ENCODE results near the gene UBE2H. TPM values are rescaled to one million over a fixed set of nuclear protein-coding genes. Genes with fewer than 3 reads are reported as not detected.
"Not testable (repeated sequence)": the region's sequence is repeated elsewhere in the genome, so short reads cannot be mapped to it uniquely, and the experiment has no call there.

UBE2H gene
- total RNA-seq, 1 experiment from 2014 or later: 37.4 TPM

- no peak for DNase-seq (ENCODE audit: low read depth, low spot score)
- in situ Hi-C loops (cut with HindIII; ENCODE audit: low pct_unique_long_range_greater_than_20kb, low sequenced_read_pairs): no loop called here
Observed at GRCh38 chr7:129862682-129863081, 90.1 kb downstream of the UBE2H start.

- in situ Hi-C loops (cut with HindIII; ENCODE audit: low pct_unique_long_range_greater_than_20kb, low sequenced_read_pairs); DNase-seq (ENCODE audit: low read depth, low spot score): not testable (repeated sequence)
Observed at GRCh38 chr7:129860784-129861183, 92.0 kb downstream of the UBE2H start.

- in situ Hi-C loops (cut with HindIII; ENCODE audit: low pct_unique_long_range_greater_than_20kb, low sequenced_read_pairs): no loop called here
Observed at GRCh38 chr7:129859183-129859582, 93.6 kb downstream of the UBE2H start.

GRCh38 chr7:129858490-129858889, 94.3 kb downstream of the UBE2H start:
- DNase-seq (ENCODE audit: low read depth, low spot score): no peak
- in situ Hi-C loops (cut with HindIII; ENCODE audit: low pct_unique_long_range_greater_than_20kb, low sequenced_read_pairs): no loop called here

More at GRCh38 chr7:129859183-129859582, 93.6 kb downstream of the UBE2H start:
- DNase-seq (ENCODE audit: low read depth, low spot score): peak; percentile 22

GRCh38 chr7:129857313-129857712, 95.4 kb downstream of the UBE2H start:
- no peak for DNase-seq (ENCODE audit: low read depth, low spot score)
- in situ Hi-C loops (cut with HindIII; ENCODE audit: low pct_unique_long_range_greater_than_20kb, low sequenced_read_pairs): no loop called here

GRCh38 chr7:129855935-129856717, 96.6 kb downstream of the UBE2H start:
- in situ Hi-C loops (cut with HindIII; ENCODE audit: low pct_unique_long_range_greater_than_20kb, low sequenced_read_pairs): no loop called here

GRCh38 chr7:129855234-129855673, 97.5 kb downstream of the UBE2H start:
- no peak for DNase-seq (ENCODE audit: low read depth, low spot score)
- in situ Hi-C loops (cut with HindIII; ENCODE audit: low pct_unique_long_range_greater_than_20kb, low sequenced_read_pairs): no loop called here

More at GRCh38 chr7:129855935-129856717, 96.6 kb downstream of the UBE2H start:
- DNase-seq (ENCODE audit: low read depth, low spot score): no peak

DNA sequence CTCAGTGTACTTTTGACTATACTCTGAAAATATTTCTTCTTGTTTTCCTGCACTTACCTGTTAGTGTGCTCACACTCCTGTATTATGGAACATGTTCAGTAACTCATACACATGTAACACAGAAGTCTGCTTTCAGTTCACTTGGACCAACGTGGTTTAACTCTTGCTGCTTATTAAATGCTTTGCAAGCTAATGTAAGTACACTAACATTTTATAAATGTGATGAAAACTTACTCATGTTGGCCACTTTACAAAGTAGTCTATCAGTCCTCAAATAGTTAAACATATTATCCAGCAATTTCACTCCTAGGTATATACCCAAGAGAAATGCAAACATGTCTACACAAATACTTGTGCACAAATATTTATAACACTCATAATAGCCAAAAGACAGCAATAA, 98.4 kb downstream of the UBE2H start:
- no peak for DNase-seq (ENCODE audit: low read depth, low spot score)
- in situ Hi-C loops (cut with HindIII; ENCODE audit: low pct_unique_long_range_greater_than_20kb, low sequenced_read_pairs): no loop called here

DNA sequence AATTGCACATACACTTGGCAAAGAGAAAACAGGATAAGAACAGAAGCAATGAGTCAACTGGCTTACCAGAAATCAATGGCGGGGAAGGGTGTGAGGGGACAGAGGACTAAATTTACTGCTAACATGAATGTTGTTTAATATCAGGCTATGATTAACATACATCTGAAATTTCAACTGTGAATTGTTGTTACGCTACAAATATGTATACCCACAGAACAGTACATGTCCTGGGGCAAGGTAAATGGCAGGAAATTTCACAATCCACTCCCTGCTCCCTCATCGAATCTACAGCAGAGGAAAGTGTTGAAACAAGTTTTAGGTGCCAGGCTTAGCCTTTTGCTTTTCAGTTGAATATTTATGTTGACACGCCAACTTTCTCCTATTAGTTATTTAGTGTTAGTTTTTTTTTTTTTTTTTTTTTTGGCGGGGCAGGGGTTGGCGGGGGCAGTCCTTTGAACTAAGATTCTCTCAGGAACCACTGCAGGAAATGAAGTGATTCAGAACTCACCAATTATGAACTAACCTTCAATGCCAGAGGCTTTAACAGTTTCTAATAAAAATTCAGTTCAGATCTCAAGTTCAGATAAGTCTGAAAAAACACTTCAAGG, 99.0 kb downstream of the UBE2H start:
- DNase-seq (ENCODE audit: low read depth, low spot score): peak; percentile 60

GRCh38 chr7:129851809-129852208, 101.0 kb downstream of the UBE2H start:
- no peak for DNase-seq (ENCODE audit: low read depth, low spot score)
- in situ Hi-C loops (cut with HindIII; ENCODE audit: low pct_unique_long_range_greater_than_20kb, low sequenced_read_pairs): no loop called here

More for the DNA sequence above, 99.0 kb downstream of the UBE2H start:
- in situ Hi-C loops (cut with HindIII; ENCODE audit: low pct_unique_long_range_greater_than_20kb, low sequenced_read_pairs): no loop called here

- no peak for DNase-seq (ENCODE audit: low read depth, low spot score)
- in situ Hi-C loops (cut with HindIII; ENCODE audit: low pct_unique_long_range_greater_than_20kb, low sequenced_read_pairs): no loop called here
Observed at GRCh38 chr7:129851174-129851573, 101.6 kb downstream of the UBE2H start.

- in situ Hi-C loops (cut with HindIII; ENCODE audit: low pct_unique_long_range_greater_than_20kb, low sequenced_read_pairs): no loop called here
- DNase-seq (ENCODE audit: low read depth, low spot score): no peak
Observed at GRCh38 chr7:129848436-129848835, 104.3 kb downstream of the UBE2H start.

- in situ Hi-C loops (cut with HindIII; ENCODE audit: low pct_unique_long_range_greater_than_20kb, low sequenced_read_pairs): no loop called here
- no peak for DNase-seq (ENCODE audit: low read depth, low spot score)
Observed at GRCh38 chr7:129845972-129846327, 106.8 kb downstream of the UBE2H start.

GRCh38 chr7:129845178-129845971, 107.4 kb downstream of the UBE2H start:
- DNase-seq (ENCODE audit: low read depth, low spot score): no peak

DNA sequence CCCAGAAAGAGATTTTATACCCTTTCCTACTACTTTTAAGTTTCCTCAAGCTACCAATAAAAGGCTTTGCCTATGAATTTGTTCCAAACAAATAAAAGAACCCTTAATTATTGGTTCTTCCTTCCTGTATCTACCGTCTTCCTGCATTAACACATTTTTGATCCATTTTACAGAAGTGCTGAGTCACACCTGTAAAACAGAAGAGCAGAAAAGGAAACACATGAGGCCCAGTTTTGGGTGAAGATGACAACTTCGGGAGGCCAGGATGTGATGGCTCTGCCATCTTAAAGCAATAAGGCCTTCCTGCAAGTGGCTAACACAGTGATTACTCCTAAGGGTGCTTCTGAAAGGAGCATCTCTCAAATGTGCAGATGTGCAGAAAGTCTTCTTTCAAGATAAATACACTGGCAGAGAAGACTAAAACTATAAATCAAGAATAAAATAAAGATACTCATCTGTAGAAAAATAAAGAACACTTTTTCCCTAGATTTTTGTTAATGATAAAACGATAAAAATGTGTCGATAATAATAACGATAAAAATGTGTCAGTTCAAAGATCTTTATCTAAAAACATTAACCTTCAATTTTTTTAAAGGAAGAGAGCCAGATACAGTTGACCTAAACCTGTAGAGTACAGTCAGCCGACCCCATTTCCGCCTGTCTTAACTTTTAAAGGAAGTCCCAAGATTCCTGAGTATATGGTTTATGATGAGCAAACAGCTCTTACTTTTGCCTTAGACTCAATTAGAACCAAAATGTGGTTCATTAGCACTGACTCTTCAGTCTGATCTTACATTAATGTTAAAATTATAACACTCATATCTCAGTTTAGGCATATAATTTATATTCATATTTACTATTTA, 108.6 kb downstream of the UBE2H start:
- no peak for DNase-seq (ENCODE audit: low read depth, low spot score)
- in situ Hi-C loops (cut with HindIII; ENCODE audit: low pct_unique_long_range_greater_than_20kb, low sequenced_read_pairs): no loop called here

More at GRCh38 chr7:129845178-129845971, 107.4 kb downstream of the UBE2H start:
- in situ Hi-C loops (cut with HindIII; ENCODE audit: low pct_unique_long_range_greater_than_20kb, low sequenced_read_pairs): no loop called here

GRCh38 chr7:129843365-129843898, 109.3 kb downstream of the UBE2H start:
- in situ Hi-C loops (cut with HindIII; ENCODE audit: low pct_unique_long_range_greater_than_20kb, low sequenced_read_pairs): no loop called here

DNA sequence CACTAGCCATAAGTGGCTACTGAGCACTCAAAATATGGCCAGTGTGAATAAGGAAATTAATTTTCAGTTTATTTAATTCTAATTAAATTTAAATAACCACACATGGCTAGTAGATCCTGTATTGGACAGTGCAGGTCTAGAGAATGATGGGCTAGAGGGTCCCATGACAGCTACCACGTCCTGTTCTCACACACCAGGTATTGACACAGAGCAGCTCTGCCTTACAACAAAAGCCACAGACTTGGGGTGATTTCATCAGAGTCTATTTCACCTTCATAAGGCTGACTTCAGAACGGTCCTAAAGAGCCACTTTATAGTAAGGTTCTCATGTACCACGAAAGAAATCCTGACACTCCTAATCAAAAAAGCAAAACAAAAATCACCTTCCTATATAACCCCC, 111.3 kb downstream of the UBE2H start:
- in situ Hi-C loops (cut with HindIII; ENCODE audit: low pct_unique_long_range_greater_than_20kb, low sequenced_read_pairs): no loop called here
- no peak for DNase-seq (ENCODE audit: low read depth, low spot score)

More at GRCh38 chr7:129843365-129843898, 109.3 kb downstream of the UBE2H start:
- no peak for DNase-seq (ENCODE audit: low read depth, low spot score)
